ENCODE results near the gene ACOX1.
A peak's percentile ranks its signal among the peaks of the same experiment; 100 is the strongest.

Gene ACOX1

DNA sequence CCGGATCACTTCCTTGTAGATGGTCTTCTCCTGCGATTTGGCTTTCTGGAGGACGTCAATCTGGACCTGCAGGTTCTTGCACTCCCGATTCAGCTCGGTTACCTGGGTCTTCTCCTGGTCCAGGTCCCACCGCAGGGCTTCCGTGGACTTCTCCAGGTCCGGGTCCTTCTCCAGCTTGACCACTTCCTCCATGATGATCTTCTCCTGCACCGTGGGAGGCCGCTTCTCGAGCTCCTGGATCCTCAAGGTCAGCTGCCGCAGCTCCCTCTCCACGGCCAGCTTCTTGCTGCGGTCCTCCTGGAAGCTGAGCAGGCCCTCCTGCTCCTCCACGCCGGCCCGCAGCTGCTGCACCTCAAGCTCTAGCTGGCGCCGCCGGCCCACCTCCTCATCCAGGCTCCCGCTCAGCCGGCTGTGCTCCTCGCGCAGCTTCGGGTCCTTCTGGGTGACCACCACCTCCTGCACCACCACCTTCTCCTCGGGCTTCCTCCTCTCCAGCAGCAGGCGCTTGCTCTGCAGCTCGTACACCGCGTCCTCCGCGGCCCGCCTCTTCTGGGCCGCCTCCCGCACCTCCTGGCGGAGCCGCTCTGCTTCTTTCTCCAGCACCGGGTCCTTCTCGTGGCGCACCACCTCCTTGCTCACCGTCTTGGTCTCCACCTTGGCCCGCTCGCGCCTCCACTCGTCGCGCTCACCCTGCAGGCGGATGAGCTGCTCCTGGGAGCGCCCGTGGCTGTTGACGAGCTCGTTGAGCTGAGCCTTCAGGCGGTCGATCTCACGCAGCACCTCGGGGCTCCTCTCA is 29.9 kb upstream of the ACOX1 start:
- Histone ChIP-seq H3K27ac (ENCODE audit: insufficient read depth in 1 of 2, low read depth in 1 of 2, low read length in 2 of 2, poor library complexity in 1 of 2, severe bottlenecking in 2 of 2) (no peak overlapping the region), H3K27me3 (replicated peaks in 2 of 5; ENCODE audit: control insufficient read depth in 4 of 5, insufficient read depth in 5 of 5, low read length in 4 of 5) (no peaks in the 10 kb centered on the region), H3K36me3 (ENCODE audit: control insufficient read depth in 4 of 4, insufficient read depth in 4 of 4, low read length in 3 of 4) (peaks cover 0 to 13% (median 3%) of the 10 kb centered on the region in 4 experiments), H3K4me1 (ENCODE audit: control extremely low read depth in 1 of 4, control insufficient read depth in 4 of 4, insufficient read depth in 4 of 4, low read length in 3 of 4) (peaks cover 0 to 9% (median 7%) of the 10 kb centered on the region in 4 experiments), H3K4me3 (ENCODE audit: control insufficient read depth in 1 of 7, extremely low read depth in 1 of 7, insufficient read depth in 4 of 7, low read depth in 2 of 7, low read length in 6 of 7) (no peak overlapping the region), H3K9me3 (ENCODE audit: control extremely low read depth in 1 of 5, control insufficient read depth in 4 of 5, insufficient read depth in 2 of 5, low read depth in 1 of 5, low read length in 4 of 5) (no peaks in the 10 kb centered on the region)
- DNase-seq = no peak
- ChIA-PET POLR2A (interaction anchor here (1.1 kb wide), 1 partner anchor 112 kb away, joined by 3 read pairs; the partner anchor contains the start of gene TRIM65), CTCF (interaction anchor here (1.1 to 14.8 kb wide), 17 partner anchors 7 to 112 kb away, joined by 3 to 183 read pairs (median 5); partner anchors contain the start of genes CDK3, MRPL38 and TRIM65)
- WGBS (ENCODE audit: insufficient coverage) = 98% methylated on average over 52 of the region's 56 CpGs

DNA sequence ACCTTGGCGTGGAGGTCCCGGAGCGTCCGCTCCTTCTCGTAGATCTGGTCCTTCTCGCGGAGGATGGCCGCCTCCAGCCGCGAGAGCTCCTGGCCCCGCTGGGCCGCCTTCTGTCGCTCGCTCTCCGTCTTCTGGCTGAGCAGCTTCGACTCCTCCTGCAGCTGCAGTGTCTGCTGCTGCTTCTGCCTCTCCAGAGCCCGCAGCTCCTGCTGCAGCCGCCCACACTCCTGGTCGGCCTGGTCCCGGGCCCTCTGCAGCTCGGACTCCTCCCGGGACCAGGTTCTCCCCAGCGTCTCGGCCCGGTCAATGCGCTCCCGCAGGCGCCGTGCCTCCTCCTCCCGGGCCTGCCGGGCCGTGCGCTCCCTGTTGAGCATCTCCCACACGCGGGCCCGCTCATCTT is 29.2 kb upstream of the ACOX1 start:
- no peaks in the 10 kb centered on the region for H3K27me3 ChIP-seq (replicated peaks in 2 of 5; ENCODE audit: control insufficient read depth in 4 of 5, insufficient read depth in 5 of 5, low read length in 4 of 5)
- peaks cover 0 to 9% (median 6%) of the 10 kb centered on the region in 4 experiments for H3K4me1 ChIP-seq (ENCODE audit: control extremely low read depth in 1 of 4, control insufficient read depth in 4 of 4, insufficient read depth in 4 of 4, low read length in 3 of 4)
- no peaks in the 10 kb centered on the region for H3K9me3 ChIP-seq (ENCODE audit: control extremely low read depth in 1 of 5, control insufficient read depth in 4 of 5, insufficient read depth in 2 of 5, low read depth in 1 of 5, low read length in 4 of 5)
- no peak overlapping the region for H3K4me3 ChIP-seq (ENCODE audit: control insufficient read depth in 1 of 7, extremely low read depth in 1 of 7, insufficient read depth in 4 of 7, low read depth in 2 of 7, low read length in 6 of 7)
- peaks cover 0 to 17% (median 4%) of the 10 kb centered on the region in 4 experiments for H3K36me3 ChIP-seq (ENCODE audit: control insufficient read depth in 4 of 4, insufficient read depth in 4 of 4, low read length in 3 of 4)
- 97% methylated on average over 36 of the region's 36 CpGs for WGBS (ENCODE audit: insufficient coverage)
- ChIA-PET POLR2A (no interaction called here), CTCF (interaction anchor here (1.1 to 14.8 kb wide), 14 partner anchors 8 to 113 kb away, joined by 3 to 183 read pairs (median 4); partner anchors contain the start of genes CDK3, MRPL38 and TRIM65)
- no peak overlapping the region for H3K27ac ChIP-seq (ENCODE audit: insufficient read depth in 1 of 2, low read depth in 1 of 2, low read length in 2 of 2, poor library complexity in 1 of 2, severe bottlenecking in 2 of 2)
- no peak for DNase-seq

DNA sequence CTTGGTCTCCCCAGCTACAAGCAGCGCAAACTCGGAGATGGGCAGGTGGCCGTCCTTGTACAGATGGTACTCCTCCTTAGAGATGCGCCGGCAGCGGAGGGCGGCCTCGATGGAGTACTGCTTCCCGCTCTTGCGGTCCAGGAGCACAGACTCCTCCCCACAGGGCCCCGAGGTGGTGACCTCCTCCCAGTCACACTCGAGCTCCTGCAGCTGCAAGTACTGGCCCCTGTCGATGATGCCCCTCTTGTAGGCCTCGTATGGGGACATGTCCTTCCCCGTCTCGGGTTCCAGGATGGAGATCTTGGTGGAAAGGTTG is 28.8 kb upstream of the ACOX1 start:
- WGBS (ENCODE audit: insufficient coverage) = 96% methylated on average over 16 of the region's 16 CpGs
- Histone ChIP-seq H3K27me3 (replicated peaks in 2 of 5; ENCODE audit: control insufficient read depth in 4 of 5, insufficient read depth in 5 of 5, low read length in 4 of 5) (no peaks in the 10 kb centered on the region), H3K9me3 (ENCODE audit: control extremely low read depth in 1 of 5, control insufficient read depth in 4 of 5, insufficient read depth in 2 of 5, low read depth in 1 of 5, low read length in 4 of 5) (no peaks in the 10 kb centered on the region), H3K4me3 (ENCODE audit: control insufficient read depth in 1 of 7, extremely low read depth in 1 of 7, insufficient read depth in 4 of 7, low read depth in 2 of 7, low read length in 6 of 7) (no peak overlapping the region), H3K36me3 (ENCODE audit: control insufficient read depth in 4 of 4, insufficient read depth in 4 of 4, low read length in 3 of 4) (peaks cover 0 to 19% (median 4%) of the 10 kb centered on the region in 4 experiments), H3K27ac (ENCODE audit: insufficient read depth in 1 of 2, low read depth in 1 of 2, low read length in 2 of 2, poor library complexity in 1 of 2, severe bottlenecking in 2 of 2) (no peak overlapping the region), H3K4me1 (ENCODE audit: control extremely low read depth in 1 of 4, control insufficient read depth in 4 of 4, insufficient read depth in 4 of 4, low read length in 3 of 4) (peaks cover 0 to 9% (median 6%) of the 10 kb centered on the region in 4 experiments)
- CTCF ChIA-PET = interaction anchor here (1.1 to 14.8 kb wide), 11 partner anchors 8 to 114 kb away, joined by 3 to 183 read pairs (median 5); partner anchors contain the start of genes CDK3 and TRIM65
- no peak for DNase-seq
- POLR2A ChIA-PET = no interaction called here

GRCh38 chr17:76007131-76007849 is 28.3 kb upstream of the ACOX1 start:
- no peak overlapping the region for H3K4me3 ChIP-seq (ENCODE audit: control insufficient read depth in 1 of 7, extremely low read depth in 1 of 7, insufficient read depth in 4 of 7, low read depth in 2 of 7, low read length in 6 of 7)
- no peaks in the 10 kb centered on the region for H3K27me3 ChIP-seq (replicated peaks in 2 of 5; ENCODE audit: control insufficient read depth in 4 of 5, insufficient read depth in 5 of 5, low read length in 4 of 5)
- DNase-seq = no peak
- no peak overlapping the region for H3K27ac ChIP-seq (ENCODE audit: insufficient read depth in 1 of 2, low read depth in 1 of 2, low read length in 2 of 2, poor library complexity in 1 of 2, severe bottlenecking in 2 of 2)
- ChIA-PET CTCF (interaction anchor here (0.9 to 14.8 kb wide), 10 partner anchors 7 to 114 kb away, joined by 3 to 183 read pairs (median 10); partner anchors contain the start of genes CDK3 and TRIM65), POLR2A (no interaction called here)
- H3K4me1 ChIP-seq (ENCODE audit: control extremely low read depth in 1 of 4, control insufficient read depth in 4 of 4, insufficient read depth in 4 of 4, low read length in 3 of 4) = peaks cover 0 to 9% (median 6%) of the 10 kb centered on the region in 4 experiments
- WGBS (ENCODE audit: insufficient coverage) = 97% methylated on average over 39 of the region's 39 CpGs
- peaks cover 0 to 22% (median 5%) of the 10 kb centered on the region in 4 experiments for H3K36me3 ChIP-seq (ENCODE audit: control insufficient read depth in 4 of 4, insufficient read depth in 4 of 4, low read length in 3 of 4)
- no peaks in the 10 kb centered on the region for H3K9me3 ChIP-seq (ENCODE audit: control extremely low read depth in 1 of 5, control insufficient read depth in 4 of 5, insufficient read depth in 2 of 5, low read depth in 1 of 5, low read length in 4 of 5)

GRCh38 chr17:76005263-76006149 is 26.5 kb upstream of the ACOX1 start:
- DNase-seq = peak; percentile 61 to 82 (median 82)
- Histone ChIP-seq H3K27ac (ENCODE audit: insufficient read depth in 1 of 2, low read depth in 1 of 2, low read length in 2 of 2, poor library complexity in 1 of 2, severe bottlenecking in 2 of 2) (no peak overlapping the region), H3K27me3 (replicated peaks in 2 of 5; ENCODE audit: control insufficient read depth in 4 of 5, insufficient read depth in 5 of 5, low read length in 4 of 5) (no peaks in the 10 kb centered on the region), H3K4me1 (ENCODE audit: control extremely low read depth in 1 of 4, control insufficient read depth in 4 of 4, insufficient read depth in 4 of 4, low read length in 3 of 4) (peaks cover 0 to 9% (median 6%) of the 10 kb centered on the region in 4 experiments), H3K36me3 (ENCODE audit: control insufficient read depth in 4 of 4, insufficient read depth in 4 of 4, low read length in 3 of 4) (peaks cover 0 to 28% (median 9%) of the 10 kb centered on the region in 4 experiments), H3K4me3 (ENCODE audit: control insufficient read depth in 1 of 7, extremely low read depth in 1 of 7, insufficient read depth in 4 of 7, low read depth in 2 of 7, low read length in 6 of 7) (no peak overlapping the region), H3K9me3 (ENCODE audit: control extremely low read depth in 1 of 5, control insufficient read depth in 4 of 5, insufficient read depth in 2 of 5, low read depth in 1 of 5, low read length in 4 of 5) (no peaks in the 10 kb centered on the region)
- WGBS (ENCODE audit: insufficient coverage) = 77% methylated on average over 13 of the region's 16 CpGs
- CTCF ChIA-PET = interaction anchor here (0.6 to 14.8 kb wide), 16 partner anchors 9 to 144 kb away, joined by 3 to 183 read pairs (median 4); partner anchors contain the start of genes ACOX1, MRPL38 and TEN1
- POLR2A ChIA-PET = interaction anchor here (1.2 kb wide), 1 partner anchor 100 kb away, joined by 3 read pairs; no protein-coding TSS in a partner anchor

- DNase-seq = no peak
- no peak overlapping the region for H3K27ac ChIP-seq (ENCODE audit: insufficient read depth in 1 of 2, low read depth in 1 of 2, low read length in 2 of 2, poor library complexity in 1 of 2, severe bottlenecking in 2 of 2)
- peaks cover 0 to 9% (median 9%) of the 10 kb centered on the region in 4 experiments for H3K4me1 ChIP-seq (ENCODE audit: control extremely low read depth in 1 of 4, control insufficient read depth in 4 of 4, insufficient read depth in 4 of 4, low read length in 3 of 4)
- peaks cover 0 to 28% (median 11%) of the 10 kb centered on the region in 4 experiments for H3K36me3 ChIP-seq (ENCODE audit: control insufficient read depth in 4 of 4, insufficient read depth in 4 of 4, low read length in 3 of 4)
- H3K9me3 ChIP-seq (ENCODE audit: control extremely low read depth in 1 of 5, control insufficient read depth in 4 of 5, insufficient read depth in 2 of 5, low read depth in 1 of 5, low read length in 4 of 5) = no peaks in the 10 kb centered on the region
- CTCF ChIA-PET = interaction anchor here (0.6 to 14.8 kb wide), 17 partner anchors 8 to 143 kb away, joined by 3 to 183 read pairs (median 4); partner anchors contain the start of genes ACOX1, MRPL38 and TEN1
- WGBS (ENCODE audit: insufficient coverage) = 91% methylated on average over 7 of the region's 8 CpGs
- no peak overlapping the region for H3K4me3 ChIP-seq (ENCODE audit: control insufficient read depth in 1 of 7, extremely low read depth in 1 of 7, insufficient read depth in 4 of 7, low read depth in 2 of 7, low read length in 6 of 7)
- H3K27me3 ChIP-seq (replicated peaks in 2 of 5; ENCODE audit: control insufficient read depth in 4 of 5, insufficient read depth in 5 of 5, low read length in 4 of 5) = no peaks in the 10 kb centered on the region
- POLR2A ChIA-PET = interaction anchor here (1.2 kb wide), 1 partner anchor 99 kb away, joined by 3 read pairs; no protein-coding TSS in a partner anchor
Measured at GRCh38 chr17:76004750-76005262, 25.8 kb upstream of the ACOX1 start.

Data from common myeloid progenitor, CD34-positive (primary cell).